Measurements from ENCODE around the gene GPSM3. TPM values are rescaled to one million over a fixed set of nuclear protein-coding genes. Genes with fewer than 3 reads are reported as not detected.
"Not testable (repeated sequence)": the region's sequence is repeated elsewhere in the genome, so short reads cannot be mapped to it uniquely, and the experiment has no call there.

The GPSM3 gene
- total RNA-seq, 2 experiments from 2014 or later = 274 to 282 TPM

DNA sequence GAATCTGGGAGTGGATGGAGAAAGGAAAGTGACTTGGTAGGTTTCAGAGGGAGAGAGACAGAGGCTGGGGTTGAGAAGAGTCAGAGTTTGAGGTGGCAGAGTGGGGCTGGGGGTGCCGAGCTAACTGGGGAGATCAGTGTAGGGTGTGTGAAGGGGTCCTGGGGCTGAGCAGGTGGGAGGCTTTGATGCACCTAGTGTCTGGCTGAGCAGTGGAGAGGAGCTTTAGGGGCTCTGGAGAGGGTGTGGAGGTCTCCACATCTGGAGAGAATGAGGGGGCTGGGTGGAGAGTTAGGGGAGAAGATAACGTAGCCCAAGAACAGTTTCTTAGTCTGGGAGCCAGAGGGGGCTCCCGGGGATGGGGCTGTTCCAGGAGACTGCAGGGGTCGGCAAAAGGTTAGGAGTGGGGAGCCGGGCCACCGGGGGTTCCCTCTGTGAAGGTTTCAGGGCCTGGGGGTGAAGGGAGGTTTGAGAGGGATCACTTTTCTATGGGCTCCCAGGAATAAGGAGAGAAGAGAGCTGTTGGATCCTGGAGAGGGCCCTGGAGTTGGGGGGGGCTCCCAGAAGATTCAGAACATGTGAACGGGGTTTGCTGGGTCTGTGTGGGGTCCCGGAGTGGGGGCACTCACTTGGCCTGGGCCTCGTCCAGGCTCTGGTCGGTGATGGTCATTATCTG, 3.2 kb downstream of the GPSM3 start:
- Mint-ChIP-seq H3K4me3 (peak overlapping the region; percentile 100), H3K36me3 (ENCODE audit: low read depth) (peaks cover 62% of the 10 kb centered on the region), H3K27me3 (no peaks in the 10 kb centered on the region), H3K9me3 (no peaks in the 10 kb centered on the region), H3K4me1 (peaks cover 54% of the 10 kb centered on the region), H3K27ac (peak overlapping the region; percentile 69)
- no peak for DNase-seq
- CTCF ChIA-PET = no interaction called here
- POLR2A ChIA-PET = no interaction called here

DNA sequence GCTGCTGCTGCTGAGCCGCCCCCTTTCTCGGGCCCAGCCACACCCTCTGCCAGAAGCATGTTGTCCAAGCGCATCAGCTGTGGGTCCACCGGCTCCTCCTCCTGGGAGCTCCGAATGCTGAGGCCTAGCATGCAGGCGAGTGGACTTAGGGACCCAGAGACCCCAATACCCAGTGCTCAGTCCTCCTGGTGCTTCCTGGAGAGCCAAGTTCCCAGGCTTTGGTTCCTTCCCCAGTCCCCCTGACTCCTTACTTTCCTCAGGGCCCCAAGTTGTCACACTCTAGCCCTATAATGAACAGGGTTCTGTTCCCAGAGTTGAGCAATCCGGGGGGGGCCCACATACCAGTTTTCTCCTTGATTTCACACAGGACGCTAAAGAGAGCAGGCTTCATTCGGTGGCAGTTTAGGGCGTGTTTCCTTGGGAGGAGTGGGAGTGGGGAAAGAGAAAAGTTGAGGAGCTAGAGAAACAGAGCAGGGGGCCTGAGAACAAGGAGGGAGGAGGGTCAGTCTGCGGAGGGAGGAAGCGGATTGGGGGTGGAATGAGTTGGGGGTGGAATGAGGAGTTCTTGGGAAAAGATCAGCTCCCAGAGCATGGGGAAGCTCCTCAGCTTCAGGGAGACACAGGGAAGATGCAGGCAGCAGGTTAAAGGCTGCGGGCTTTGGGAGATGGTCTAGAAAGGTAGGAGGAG, 3.9 kb downstream of the GPSM3 start:
- H3K9me3 Mint-ChIP-seq = no peaks in the 10 kb centered on the region
- peaks cover 64% of the 10 kb centered on the region for H3K36me3 Mint-ChIP-seq (ENCODE audit: low read depth)
- H3K27ac Mint-ChIP-seq = peak overlapping the region; percentile 69
- ChIA-PET CTCF (interaction anchor here (0.5 kb wide), 1 partner anchor 27 kb away, joined by 3 read pairs; no protein-coding TSS in a partner anchor), POLR2A (no interaction called here)
- H3K27me3 Mint-ChIP-seq = no peaks in the 10 kb centered on the region
- H3K4me3 Mint-ChIP-seq = peak overlapping the region; percentile 100
- no peak for DNase-seq
- H3K4me1 Mint-ChIP-seq = peaks cover 49% of the 10 kb centered on the region

DNA sequence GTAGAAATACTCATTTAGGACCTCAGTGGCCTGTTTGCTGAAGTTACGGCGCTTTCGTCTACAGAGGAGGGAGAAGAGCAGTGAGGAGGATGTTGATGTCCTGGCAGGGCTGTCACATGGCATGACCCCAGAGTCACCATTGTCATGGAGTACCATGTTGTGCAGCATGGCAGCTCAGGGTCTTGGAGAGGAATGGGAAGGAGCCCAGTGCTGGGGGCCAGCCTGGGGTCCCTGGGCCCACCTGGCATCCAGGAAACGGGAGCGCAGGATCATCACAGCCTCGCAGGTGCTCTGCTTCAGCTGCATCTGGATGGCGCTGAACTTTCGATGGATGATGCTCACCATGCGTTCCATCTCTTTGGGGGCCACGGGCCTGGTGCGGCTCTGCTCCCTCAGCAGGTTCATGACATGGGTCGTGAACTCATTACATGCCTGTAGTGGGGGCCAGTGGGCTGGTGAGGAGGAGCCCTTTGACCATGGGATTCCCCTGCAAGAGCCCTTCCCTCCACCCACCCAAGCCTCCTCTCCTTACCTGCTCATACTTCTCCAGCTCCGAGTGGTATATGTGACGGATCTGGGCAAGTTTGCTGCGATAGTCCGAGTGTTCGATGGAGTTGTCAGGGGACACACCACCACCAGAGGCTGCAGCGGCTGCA, 4.6 kb downstream of the GPSM3 start:
- POLR2A ChIA-PET, DNase-seq, H3K9me3 Mint-ChIP-seq, H3K27me3 Mint-ChIP-seq: not testable (repeated sequence)
- H3K36me3 Mint-ChIP-seq (ENCODE audit: low read depth) = peaks cover 64% of the 10 kb centered on the region
- H3K4me3 Mint-ChIP-seq = peak overlapping the region; percentile 100
- CTCF ChIA-PET = interaction anchor here (0.5 to 1.5 kb wide), 2 partner anchors 8 to 28 kb away, joined by 3 to 4 read pairs; no protein-coding TSS in a partner anchor
- peaks cover 43% of the 10 kb centered on the region for H3K4me1 Mint-ChIP-seq
- peak overlapping the region; percentile 67 for H3K27ac Mint-ChIP-seq

DNA sequence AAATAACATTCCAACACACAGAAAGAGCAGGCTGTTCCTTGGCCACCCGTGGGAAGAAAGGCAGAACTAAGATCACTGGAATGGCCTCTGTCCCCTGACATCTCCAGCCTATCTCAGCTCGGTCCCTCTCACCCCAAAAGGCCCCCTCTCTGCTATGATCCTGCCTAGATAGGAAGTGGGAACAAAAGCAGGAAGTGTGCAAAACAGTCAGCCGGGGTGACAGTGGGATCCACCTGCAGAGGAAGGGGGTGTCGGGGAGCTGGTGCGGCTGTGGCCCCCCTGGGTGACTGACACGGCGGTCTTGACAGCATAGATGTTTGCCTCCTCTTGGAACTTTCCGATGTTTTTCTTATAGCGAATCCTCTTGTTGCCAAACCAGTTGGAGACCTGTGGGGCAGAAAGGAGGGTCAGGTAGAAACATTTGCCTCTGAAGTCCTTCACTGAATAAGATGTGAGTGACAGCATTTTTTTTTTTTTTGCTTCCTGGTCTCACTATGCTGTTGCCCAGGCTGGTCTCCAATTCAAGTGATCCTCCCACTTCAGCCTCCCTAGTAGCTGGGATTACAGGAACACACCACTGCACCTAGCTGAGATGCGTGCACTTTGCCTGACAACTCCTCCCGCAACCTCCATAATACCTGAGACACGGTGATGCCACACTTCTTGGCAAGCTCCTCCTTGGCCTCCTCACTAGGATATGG, 5.3 kb downstream of the GPSM3 start:
- H3K27ac Mint-ChIP-seq = peak overlapping the region; percentile 67
- CTCF ChIA-PET = interaction anchor here (1.5 kb wide), 1 partner anchor 9 kb away, joined by 4 read pairs; no protein-coding TSS in a partner anchor
- no peaks in the 10 kb centered on the region for H3K27me3 Mint-ChIP-seq
- DNase-seq = no peak
- H3K9me3 Mint-ChIP-seq = no peaks in the 10 kb centered on the region
- H3K36me3 Mint-ChIP-seq (ENCODE audit: low read depth) = peaks cover 67% of the 10 kb centered on the region
- H3K4me3 Mint-ChIP-seq = peak overlapping the region; percentile 42
- POLR2A ChIA-PET = no interaction called here
- peaks cover 43% of the 10 kb centered on the region for H3K4me1 Mint-ChIP-seq

DNA sequence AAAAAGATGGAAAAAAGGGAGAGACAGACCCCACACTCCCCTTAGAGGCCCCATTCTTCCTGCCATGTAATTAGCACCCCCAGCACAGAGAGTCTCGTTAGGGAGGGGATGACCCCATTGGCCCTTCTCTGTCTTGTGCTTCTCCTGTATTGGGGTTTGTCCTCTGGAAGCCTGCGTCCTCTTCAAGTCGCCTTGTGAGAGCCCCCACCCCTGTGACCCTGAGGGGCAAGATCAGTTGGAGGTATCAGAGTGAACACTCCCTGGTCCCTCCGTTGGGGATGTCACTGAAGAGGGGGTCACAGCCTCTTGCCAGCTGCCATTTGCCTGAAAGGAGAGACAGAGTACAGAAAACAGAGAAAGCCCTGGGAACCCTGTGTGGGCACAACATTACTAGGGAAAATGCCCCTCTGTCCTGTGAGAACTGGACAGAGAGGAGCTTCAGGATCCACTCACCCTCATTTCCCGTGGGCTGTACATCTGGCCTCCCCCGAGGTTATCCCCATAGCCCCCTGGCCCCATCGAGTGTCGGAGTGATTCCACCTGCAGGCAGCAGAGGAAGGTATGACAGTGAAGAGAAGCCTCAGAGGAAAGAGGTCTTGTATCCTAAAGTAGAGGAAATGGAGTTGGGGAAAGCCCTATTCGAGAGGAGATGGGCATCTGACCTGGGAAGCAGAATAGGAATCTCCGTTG, 6.1 kb downstream of the GPSM3 start:
- POLR2A ChIA-PET, DNase-seq, H3K4me3 Mint-ChIP-seq, H3K27me3 Mint-ChIP-seq, H3K9me3 Mint-ChIP-seq: not testable (repeated sequence)
- peaks cover 49% of the 10 kb centered on the region for H3K4me1 Mint-ChIP-seq
- peak overlapping the region; percentile 75 for H3K27ac Mint-ChIP-seq
- peaks cover 61% of the 10 kb centered on the region for H3K36me3 Mint-ChIP-seq (ENCODE audit: low read depth)
- CTCF ChIA-PET = interaction anchor here (1.5 kb wide), 1 partner anchor 9 kb away, joined by 4 read pairs; no protein-coding TSS in a partner anchor

DNA sequence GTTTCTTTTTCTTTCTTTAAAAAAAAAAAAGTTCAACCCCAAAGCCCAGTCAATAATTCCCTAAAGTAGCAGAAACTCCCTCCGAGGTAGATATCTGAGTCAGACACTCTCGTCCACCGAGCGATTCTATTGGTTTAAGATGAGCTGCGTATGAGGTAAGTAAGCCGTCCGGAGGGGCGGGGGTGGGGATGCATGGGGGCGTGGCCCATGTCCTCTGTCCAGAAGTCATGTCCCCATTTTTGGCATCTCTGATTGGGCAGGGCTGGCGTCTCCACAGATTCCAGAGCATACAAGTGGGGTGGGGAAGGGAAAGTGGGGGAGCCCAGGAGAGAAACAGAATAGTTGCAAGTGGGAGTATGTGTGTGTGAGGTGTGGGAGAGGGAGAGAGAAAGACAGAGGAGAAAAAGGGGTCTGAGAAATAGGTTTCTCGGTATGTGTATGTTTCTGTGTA, 6.7 kb downstream of the GPSM3 start:
- Mint-ChIP-seq H3K27ac (peak overlapping the region; percentile 75), H3K36me3 (ENCODE audit: low read depth) (peaks cover 59% of the 10 kb centered on the region), H3K4me3 (peak overlapping the region; percentile 25), H3K4me1 (peaks cover 52% of the 10 kb centered on the region)
- POLR2A ChIA-PET, H3K27me3 Mint-ChIP-seq, DNase-seq, CTCF ChIA-PET, H3K9me3 Mint-ChIP-seq: not testable (repeated sequence)

DNA sequence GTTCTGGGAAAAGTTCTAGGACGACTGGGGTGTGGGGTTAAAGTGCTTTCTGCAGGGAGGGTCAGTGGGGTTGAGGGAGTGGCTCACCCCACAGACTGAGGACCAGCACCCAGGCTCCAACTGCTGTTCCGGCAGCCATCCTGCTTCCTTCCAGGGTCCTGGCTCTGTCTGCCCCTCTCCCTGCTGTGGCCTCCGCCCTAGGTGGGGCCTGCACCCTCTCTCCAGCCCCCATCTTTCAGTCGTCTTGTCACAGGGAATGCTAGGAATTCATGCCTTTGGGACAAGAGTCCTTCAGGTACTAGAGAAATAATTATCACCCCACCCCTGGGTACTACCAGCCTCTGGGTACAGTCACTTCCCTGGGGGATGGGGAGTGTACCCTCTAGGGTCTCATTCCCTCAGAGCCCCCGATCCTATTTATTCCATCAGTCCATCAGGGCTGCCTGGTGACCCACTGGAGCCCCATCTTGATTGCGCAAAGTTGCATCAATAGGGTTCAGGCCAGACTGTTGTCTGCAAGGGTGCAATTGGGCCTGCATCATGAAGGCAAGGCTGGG, 8.3 kb downstream of the GPSM3 start, which contains the start of gene AGER:
TSS of gene AGER (minus strand) at position 170 of the 557 bp plus-strand sequence. CDS start at position 139, 31 bp downstream.
- Mint-ChIP-seq H3K9me3 (no peaks in the 10 kb centered on the region), H3K4me3 (no peak within 1 kb of the TSS), H3K36me3 (ENCODE audit: low read depth) (peaks cover 61% of the 10 kb centered on the region), H3K4me1 (peaks cover 62% of the 10 kb centered on the region), H3K27me3 (no peaks in the 10 kb centered on the region), H3K27ac (peak within 1 kb of the TSS; percentile 25)
- ChIA-PET POLR2A (no interaction called here), CTCF (no interaction called here)
- DNase-seq = no peak

DNA sequence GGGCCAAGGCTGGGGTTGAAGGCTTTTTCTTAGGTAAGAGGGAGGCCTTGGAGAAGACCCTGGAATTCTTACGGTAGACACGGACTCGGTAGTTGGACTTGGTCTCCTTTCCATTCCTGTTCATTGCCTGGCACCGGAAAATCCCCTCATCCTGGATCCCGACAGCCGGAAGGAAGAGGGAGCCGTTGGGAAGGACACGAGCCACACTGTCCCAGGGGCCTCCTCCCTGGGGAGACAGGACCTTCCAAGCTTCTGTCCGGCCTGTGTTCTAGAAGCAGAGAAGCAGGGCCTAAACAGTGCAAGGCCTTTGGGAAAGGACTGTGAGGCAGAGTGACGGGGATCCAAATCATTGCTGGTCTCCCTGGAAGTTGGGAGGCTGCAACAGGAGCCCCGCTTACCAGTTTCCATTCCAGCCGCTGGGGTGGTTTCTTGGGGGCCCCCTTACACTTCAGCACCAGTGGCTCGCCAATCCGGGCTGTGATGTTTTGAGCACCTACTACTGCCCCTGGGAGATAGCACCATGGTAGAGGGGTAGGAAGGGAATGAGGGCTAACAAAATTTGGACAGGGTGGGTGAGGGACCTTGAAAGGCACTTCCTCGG, 8.9 kb downstream of the GPSM3 start:
- no peak overlapping the region for H3K4me3 Mint-ChIP-seq
- no peak overlapping the region for H3K27ac Mint-ChIP-seq
- no peaks in the 10 kb centered on the region for H3K9me3 Mint-ChIP-seq
- peaks cover 61% of the 10 kb centered on the region for H3K36me3 Mint-ChIP-seq (ENCODE audit: low read depth)
- H3K4me1 Mint-ChIP-seq = peaks cover 62% of the 10 kb centered on the region
- no peaks in the 10 kb centered on the region for H3K27me3 Mint-ChIP-seq
- CTCF ChIA-PET = interaction anchor here (2.3 kb wide), 1 partner anchor 12 kb away, joined by 8 read pairs; no protein-coding TSS in a partner anchor
- DNase-seq = no peak
- POLR2A ChIA-PET = no interaction called here

DNA sequence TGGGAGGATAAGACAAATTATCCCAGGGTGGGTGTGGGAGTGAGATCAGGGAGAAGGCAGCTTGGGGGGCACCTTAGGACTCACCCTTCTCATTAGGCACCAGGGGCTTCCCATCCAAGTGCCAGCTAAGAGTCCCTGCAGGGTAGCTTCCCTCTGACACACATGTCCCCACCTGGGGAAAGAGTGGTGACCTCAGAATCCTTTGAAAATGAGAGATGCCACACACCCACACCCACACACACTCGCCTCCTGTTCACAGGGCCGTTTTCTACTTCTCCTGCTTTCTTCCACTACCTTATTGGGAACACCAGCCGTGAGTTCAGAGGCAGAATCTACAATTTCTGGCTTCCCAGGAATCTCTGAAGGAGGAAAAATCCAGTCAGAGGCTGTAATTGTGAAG, 9.4 kb downstream of the GPSM3 start:
- POLR2A ChIA-PET = no interaction called here
- H3K27me3 Mint-ChIP-seq = no peaks in the 10 kb centered on the region
- no peak overlapping the region for H3K4me3 Mint-ChIP-seq
- no peaks in the 10 kb centered on the region for H3K9me3 Mint-ChIP-seq
- H3K27ac Mint-ChIP-seq = no peak overlapping the region
- CTCF ChIA-PET = interaction anchor here (2.3 kb wide), 1 partner anchor 12 kb away, joined by 8 read pairs; no protein-coding TSS in a partner anchor
- peaks cover 57% of the 10 kb centered on the region for H3K36me3 Mint-ChIP-seq (ENCODE audit: low read depth)
- DNase-seq = no peak
- peaks cover 59% of the 10 kb centered on the region for H3K4me1 Mint-ChIP-seq

DNA sequence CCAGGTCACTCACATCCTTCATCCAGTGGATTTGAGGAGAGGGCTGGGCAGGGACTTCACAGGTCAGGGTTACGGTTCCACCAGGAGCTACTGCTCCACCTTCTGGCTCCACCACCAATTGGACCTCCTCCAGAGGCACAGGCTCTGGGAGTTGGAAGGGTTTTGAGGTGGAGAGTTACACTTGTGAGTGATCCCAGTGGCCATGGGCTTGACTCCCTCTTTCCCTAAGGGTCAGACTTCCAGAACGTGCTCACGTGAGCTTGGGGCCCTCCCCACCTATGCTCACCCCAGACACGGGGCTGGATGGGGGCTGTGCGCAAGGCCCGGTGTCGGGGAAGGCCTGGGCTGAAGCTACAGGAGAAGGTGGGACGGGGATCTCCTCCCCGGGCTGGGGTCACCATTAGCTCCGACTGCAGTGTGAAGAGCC, 9.9 kb downstream of the GPSM3 start:
- Mint-ChIP-seq H3K27me3 (no peaks in the 10 kb centered on the region), H3K4me3 (no peak overlapping the region), H3K4me1 (peaks cover 55% of the 10 kb centered on the region), H3K36me3 (ENCODE audit: low read depth) (peaks cover 52% of the 10 kb centered on the region), H3K9me3 (no peaks in the 10 kb centered on the region), H3K27ac (peak overlapping the region; percentile 26)
- POLR2A ChIA-PET = no interaction called here
- no peak for DNase-seq
- CTCF ChIA-PET = interaction anchor here (1.8 to 2.3 kb wide), 2 partner anchors 8 to 13 kb away, joined by 6 to 8 read pairs; partner anchors contain the start of gene PBX2

DNA sequence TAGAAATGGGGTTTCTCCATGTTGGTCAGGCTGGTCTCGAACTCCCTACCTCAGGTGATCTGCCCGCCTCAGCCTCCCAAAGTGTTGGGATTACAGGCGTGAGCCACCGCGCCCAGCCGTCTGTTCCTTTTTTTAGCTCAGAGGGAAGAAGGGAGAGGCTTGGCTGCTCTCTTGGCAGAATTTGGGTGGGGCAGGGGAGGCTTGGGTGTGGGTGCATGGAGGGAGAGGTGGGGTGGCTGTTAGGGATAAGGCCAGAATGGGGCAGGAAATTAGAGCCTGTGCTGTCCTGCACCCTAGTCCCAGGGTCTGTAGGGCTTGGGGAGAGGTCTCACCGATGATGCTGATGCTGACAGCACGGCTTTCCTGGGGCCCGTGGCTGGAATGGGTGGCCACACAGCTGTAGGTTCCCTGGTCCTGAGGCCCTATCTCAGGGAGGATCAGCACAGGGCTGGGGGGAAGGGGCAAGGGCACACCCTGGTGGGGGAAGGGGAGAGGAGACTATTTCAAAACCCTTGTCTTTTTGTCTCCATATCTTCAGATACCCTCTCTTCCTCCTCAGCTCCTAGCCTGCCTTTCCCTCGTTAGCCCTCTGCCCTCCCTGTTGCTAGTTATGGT, 10.4 kb downstream of the GPSM3 start:
- Mint-ChIP-seq H3K36me3 (ENCODE audit: low read depth) (peaks cover 47% of the 10 kb centered on the region), H3K9me3 (no peaks in the 10 kb centered on the region), H3K27me3 (no peaks in the 10 kb centered on the region), H3K4me3 (no peak overlapping the region), H3K4me1 (peaks cover 55% of the 10 kb centered on the region), H3K27ac (peak overlapping the region; percentile 26)
- POLR2A ChIA-PET = no interaction called here
- no peak for DNase-seq
- CTCF ChIA-PET = interaction anchor here (1.8 to 2.3 kb wide), 2 partner anchors 8 to 13 kb away, joined by 6 to 8 read pairs; partner anchors contain the start of gene PBX2

Measured in activated CD4-positive, alpha-beta T cell treated with anti-CD3 and anti-CD28 coated beads, Interleukin-2, amount 10 ng/mL, durations not matched to agents 7 days and 5 days (primary cell).